Activated CD4-positive, alpha-beta memory T cell treated with anti-CD3 and anti-CD28 coated beads, Interleukin-2, amount 10 ng/mL, durations not matched to agents 7 days and 5 days (primary cell): ENCODE measurements around the gene AMN. TPM values are rescaled to one million over a fixed set of nuclear protein-coding genes. Genes with fewer than 3 reads are reported as not detected.

ENCODE experiments used
- CTCF ChIA-PET: fragments of 350-600 bp; sonication (Branson Sonifier 250); formaldehyde crosslinking; loops from one replicate; lab custom pipeline; 2021; ENCODE audit warnings: antibody characterized with exemption, inconsistent platforms; lab: Charles Lee
- POLR2A ChIA-PET: fragments of 350-600 bp; sonication (Branson Sonifier 250); formaldehyde crosslinking; loops from one replicate; lab custom pipeline; 2021; ENCODE audit warnings: antibody characterized with exemption; lab: Charles Lee
- DNase-seq: peaks from one replicate; pipeline ENCODE4 v3.0.0-alpha.2; 2020
- H3K27ac Mint-ChIP-seq: one replicate; pipeline ENCODE4 v1.8.0; 2021; ENCODE audit warnings: mild to moderate bottlenecking, mixed read lengths
- H3K27me3 Mint-ChIP-seq: one replicate; pipeline ENCODE4 v1.8.0; 2021; ENCODE audit warnings: mixed read lengths
- H3K36me3 Mint-ChIP-seq: one replicate; pipeline ENCODE4 v1.8.0; 2021; ENCODE audit warnings: low read depth, mixed read lengths
- H3K4me1 Mint-ChIP-seq: one replicate; pipeline ENCODE4 v1.8.0; 2021; ENCODE audit warnings: mixed read lengths
- H3K4me3 Mint-ChIP-seq: one replicate; pipeline ENCODE4 v1.8.0; 2021; ENCODE audit warnings: mild to moderate bottlenecking, mixed read lengths
- H3K9me3 Mint-ChIP-seq: one replicate; pipeline ENCODE4 v1.8.0; 2021; ENCODE audit warnings: mixed read lengths
- total RNA-seq, 2 experiments: library from RNA; stranded (reverse); gene quantifications; one replicate each; pipeline ENCODE4 v1.2.3, GENCODE V29; 2021

Gene AMN
- total RNA-seq, 2 experiments from 2014 or later, result 0.20 to 0.23 TPM

- peaks cover 39% of the 10 kb centered on the region for H3K27me3 Mint-ChIP-seq
These were observed 7.0 kb downstream of the AMN start for GRCh38 chr14:102929241-102930137.

DNA sequence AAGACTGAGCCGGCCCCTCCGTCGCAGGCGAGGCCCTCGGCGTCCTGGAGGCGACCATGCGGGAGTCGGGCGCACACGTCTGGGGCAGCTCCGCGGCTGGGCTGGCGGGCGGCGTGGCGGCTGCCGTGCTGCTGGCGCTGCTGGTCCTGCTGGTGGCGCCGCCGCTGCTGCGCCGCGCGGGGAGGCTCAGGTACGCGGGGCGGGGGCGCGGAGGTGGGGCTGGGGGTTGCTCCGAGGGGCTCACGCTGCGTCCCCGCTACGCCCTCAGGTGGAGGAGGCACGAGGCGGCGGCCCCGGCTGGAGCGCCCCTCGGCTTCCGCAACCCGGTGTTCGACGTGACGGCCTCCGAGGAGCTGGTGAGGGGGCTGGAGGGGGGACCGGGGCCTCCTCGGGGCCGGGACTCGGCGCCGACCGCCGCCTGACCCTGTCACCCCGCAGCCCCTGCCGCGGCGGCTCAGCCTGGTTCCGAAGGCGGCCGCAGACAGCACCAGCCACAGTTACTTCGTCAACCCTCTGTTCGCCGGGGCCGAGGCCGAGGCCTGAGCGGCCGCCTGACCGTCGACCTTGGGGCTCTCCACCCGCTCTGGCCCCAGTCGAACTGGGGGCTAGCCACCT is 7.8 kb downstream of the AMN start:
- Mint-ChIP-seq H3K27ac (no peak overlapping the region), H3K4me3 (no peak overlapping the region), H3K27me3 (peaks cover 35% of the 10 kb centered on the region), H3K9me3 (no peaks in the 10 kb centered on the region), H3K36me3 (no peaks in the 10 kb centered on the region), H3K4me1 (peaks cover 10% of the 10 kb centered on the region)
- ChIA-PET POLR2A (no interaction called here), CTCF (no interaction called here)
- DNase-seq, result no peak

More at GRCh38 chr14:102929241-102930137, 7.0 kb downstream of the AMN start:
- CTCF ChIA-PET, result no interaction called here
- H3K4me3 Mint-ChIP-seq, result no peak overlapping the region
- POLR2A ChIA-PET, result no interaction called here
- no peaks in the 10 kb centered on the region for H3K36me3 Mint-ChIP-seq
- no peaks in the 10 kb centered on the region for H3K9me3 Mint-ChIP-seq
- H3K4me1 Mint-ChIP-seq, result peaks cover 10% of the 10 kb centered on the region
- H3K27ac Mint-ChIP-seq, result no peak overlapping the region
- no peak for DNase-seq

DNA sequence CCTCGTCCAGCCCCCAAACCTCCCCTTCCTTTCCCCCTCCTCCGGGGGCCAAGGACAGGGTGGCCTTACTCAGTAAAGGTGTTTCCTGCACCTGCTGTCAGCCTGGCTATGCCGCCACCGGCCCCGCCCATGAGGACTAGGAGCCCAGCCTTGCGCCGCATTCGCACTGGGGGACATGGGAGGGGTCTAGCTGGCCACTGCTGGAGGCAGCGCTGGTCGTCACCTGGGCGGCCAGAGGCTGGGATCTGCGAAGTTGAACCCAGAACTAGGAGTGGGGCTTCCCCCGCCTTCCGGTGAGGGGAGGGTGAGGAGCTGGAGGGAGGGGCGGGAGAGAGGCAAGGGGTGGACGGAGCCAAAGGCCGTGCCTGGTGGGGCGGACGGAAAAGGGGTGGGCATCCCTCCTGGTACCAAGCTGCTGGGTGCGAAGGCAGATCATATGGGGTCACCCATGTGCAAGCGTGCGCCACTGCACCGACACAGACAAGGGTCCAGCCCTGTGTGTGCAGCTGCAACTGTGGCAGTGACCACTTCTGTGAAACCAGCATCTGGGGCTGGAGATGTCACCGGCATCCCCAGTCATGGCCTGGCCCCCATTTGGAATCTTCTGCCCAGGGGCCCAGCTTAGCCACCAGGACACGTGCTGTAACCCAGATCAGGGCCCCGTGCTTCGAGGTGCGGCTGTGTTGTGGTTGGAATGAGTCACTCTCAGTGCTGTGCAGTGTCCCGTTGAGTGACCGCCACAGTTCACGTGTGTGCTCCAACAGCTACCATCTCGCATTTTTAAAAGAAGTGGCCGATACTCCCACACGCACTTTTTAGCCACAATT is 8.5 kb downstream of the AMN start:
- no peak overlapping the region for H3K4me3 Mint-ChIP-seq
- H3K36me3 Mint-ChIP-seq, result no peaks in the 10 kb centered on the region
- no peak for DNase-seq
- no peaks in the 10 kb centered on the region for H3K9me3 Mint-ChIP-seq
- H3K27ac Mint-ChIP-seq, result no peak overlapping the region
- peaks cover 10% of the 10 kb centered on the region for H3K4me1 Mint-ChIP-seq
- H3K27me3 Mint-ChIP-seq, result peaks cover 30% of the 10 kb centered on the region
- ChIA-PET CTCF (no interaction called here), POLR2A (no interaction called here)

DNA sequence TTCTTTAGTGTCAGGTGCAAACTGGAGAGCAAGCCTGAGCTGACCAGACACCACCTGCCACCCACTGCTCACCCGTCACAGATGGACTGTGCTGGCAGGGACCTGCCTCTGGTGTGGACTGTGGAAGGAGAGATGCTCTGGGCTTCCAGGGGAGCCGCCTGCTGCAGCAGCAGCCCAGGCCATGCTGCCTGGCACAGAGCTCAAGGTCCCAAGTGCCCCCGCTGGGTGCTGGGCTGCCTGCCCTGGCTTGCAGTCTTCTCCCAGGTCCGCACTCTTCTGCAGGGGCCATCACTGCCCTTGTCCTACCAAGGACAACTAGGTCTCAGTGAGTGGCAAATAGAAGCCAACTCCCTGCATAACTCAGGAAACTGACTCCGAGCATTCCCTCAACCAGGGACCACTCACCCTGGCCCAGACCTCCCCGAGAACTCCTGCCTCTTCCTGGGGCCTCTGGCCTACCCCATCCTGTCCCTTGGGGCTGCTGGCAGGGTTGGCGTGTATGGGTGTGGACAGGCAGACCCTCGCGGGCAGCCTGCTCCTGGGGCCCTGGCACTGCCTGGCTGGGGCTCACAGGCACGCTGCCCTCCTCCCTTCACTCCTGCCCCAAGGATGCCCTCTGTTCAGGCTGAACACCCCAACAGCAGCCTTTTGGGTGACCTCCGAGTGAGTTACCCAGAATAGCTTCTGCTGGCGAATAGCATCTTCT is 9.3 kb downstream of the AMN start:
- no peak overlapping the region for H3K27ac Mint-ChIP-seq
- H3K4me1 Mint-ChIP-seq, result peaks cover 10% of the 10 kb centered on the region
- no peak for DNase-seq
- no peaks in the 10 kb centered on the region for H3K9me3 Mint-ChIP-seq
- H3K4me3 Mint-ChIP-seq, result no peak overlapping the region
- CTCF ChIA-PET, result no interaction called here
- POLR2A ChIA-PET, result interaction anchor here (1.0 kb wide), 1 partner anchor 12 kb away, joined by 3 read pairs; no protein-coding TSS in a partner anchor
- peaks cover 24% of the 10 kb centered on the region for H3K27me3 Mint-ChIP-seq
- no peaks in the 10 kb centered on the region for H3K36me3 Mint-ChIP-seq

DNA sequence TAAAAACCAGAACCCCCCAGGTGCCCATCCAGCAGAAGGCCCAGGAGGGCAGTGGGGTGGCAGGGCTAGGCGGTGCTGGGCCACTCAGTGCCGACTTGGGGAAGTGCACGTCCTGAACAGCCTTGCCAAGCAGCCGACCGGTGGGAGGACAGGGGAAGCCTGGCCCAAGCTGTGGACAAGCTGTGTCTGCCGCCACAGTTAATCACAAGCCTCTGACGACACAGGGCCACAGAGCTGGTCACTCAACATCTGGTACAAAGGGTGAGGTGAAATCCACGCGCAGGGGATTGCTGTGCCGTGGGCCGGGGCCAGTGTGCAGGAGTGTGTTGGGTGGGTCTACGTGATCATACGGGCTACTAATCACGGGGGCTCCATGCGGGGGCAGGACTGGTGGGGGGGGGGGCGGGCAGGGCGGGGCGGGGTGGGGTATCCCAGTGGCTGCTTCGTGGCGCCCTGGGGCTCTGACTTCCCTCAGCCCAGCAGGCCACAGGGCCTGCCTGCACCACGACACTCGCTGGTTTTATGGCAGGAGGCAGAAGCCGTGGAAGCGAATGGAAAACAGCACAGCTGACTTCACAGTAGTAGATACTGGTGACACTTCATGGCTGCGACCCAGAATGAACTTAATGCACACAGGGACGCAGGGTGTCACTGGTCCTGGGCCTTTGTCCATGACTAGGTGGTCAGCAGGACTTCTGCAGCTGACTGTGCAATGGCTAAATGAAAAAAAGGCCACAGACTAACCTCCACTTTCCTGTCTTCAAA is 10.2 kb downstream of the AMN start:
- H3K4me1 Mint-ChIP-seq, result peaks cover 10% of the 10 kb centered on the region
- no peaks in the 10 kb centered on the region for H3K36me3 Mint-ChIP-seq
- no peak for DNase-seq
- no peak overlapping the region for H3K27ac Mint-ChIP-seq
- POLR2A ChIA-PET, result interaction anchor here (1.0 kb wide), 1 partner anchor 11 kb away, joined by 3 read pairs; no protein-coding TSS in a partner anchor
- no peaks in the 10 kb centered on the region for H3K9me3 Mint-ChIP-seq
- H3K4me3 Mint-ChIP-seq, result no peak overlapping the region
- peaks cover 18% of the 10 kb centered on the region for H3K27me3 Mint-ChIP-seq
- CTCF ChIA-PET, result no interaction called here

GRCh38 chr14:102933618-102934231 is 11.3 kb downstream of the AMN start:
- no peak for DNase-seq
- Mint-ChIP-seq H3K27me3 (peaks cover 10% of the 10 kb centered on the region), H3K9me3 (no peaks in the 10 kb centered on the region), H3K27ac (no peak overlapping the region), H3K36me3 (no peaks in the 10 kb centered on the region), H3K4me3 (no peak overlapping the region), H3K4me1 (peaks cover 1% of the 10 kb centered on the region)
- ChIA-PET POLR2A (no interaction called here), CTCF (no interaction called here)

GRCh38 chr14:102935756-102936155 is 13.3 kb downstream of the AMN start:
- Mint-ChIP-seq H3K27me3 (peaks cover 5% of the 10 kb centered on the region), H3K36me3 (no peaks in the 10 kb centered on the region), H3K4me1 (no peaks in the 10 kb centered on the region), H3K4me3 (no peak overlapping the region), H3K9me3 (no peaks in the 10 kb centered on the region), H3K27ac (no peak overlapping the region)
- POLR2A ChIA-PET, result no interaction called here
- CTCF ChIA-PET, result interaction anchor here (0.6 to 1.1 kb wide), 3 partner anchors 202 to 535 kb away, joined by 3 to 4 read pairs (median 3); no protein-coding TSS in a partner anchor
- no peak for DNase-seq

DNA sequence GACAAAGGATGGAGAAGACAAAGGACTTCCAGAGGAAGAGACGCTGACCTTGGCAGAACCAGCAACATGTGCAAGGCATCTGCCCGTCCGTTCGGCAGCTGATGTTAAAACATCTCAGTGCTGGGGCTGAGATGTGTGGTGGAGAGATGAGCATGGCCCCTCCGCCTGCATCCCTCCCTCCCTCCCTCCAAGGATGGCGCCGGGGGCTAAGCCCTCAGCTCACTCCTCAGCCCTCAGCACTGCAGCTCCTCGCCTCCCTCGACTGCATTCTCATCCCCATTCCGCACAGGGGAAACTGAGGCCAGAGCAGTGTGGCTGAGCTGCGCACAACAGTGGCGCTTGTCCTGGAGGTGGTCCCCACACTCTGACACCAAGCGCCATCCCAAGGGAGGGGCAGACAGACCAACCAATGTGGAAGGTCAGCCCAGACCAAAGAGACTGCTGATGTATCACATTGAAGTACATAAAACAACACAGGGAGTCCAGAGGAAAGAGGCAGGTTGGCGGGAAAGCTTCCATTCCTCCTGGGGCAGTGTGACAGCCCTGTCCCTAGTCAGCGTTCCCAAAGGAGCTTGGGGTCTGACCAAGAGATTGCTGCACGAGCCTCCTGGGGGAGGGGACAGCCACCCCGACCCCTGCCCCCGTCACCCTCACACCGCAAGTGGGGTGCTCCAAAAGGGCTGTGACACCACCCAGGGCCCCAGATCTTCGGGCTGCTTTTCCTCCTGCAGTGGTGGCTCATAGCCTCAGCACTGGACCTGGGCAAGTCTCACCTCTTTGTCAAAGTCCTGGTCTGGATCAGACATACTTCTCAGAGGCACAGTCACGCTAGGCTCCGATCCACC is 15.1 kb downstream of the AMN start:
- Mint-ChIP-seq H3K36me3 (no peaks in the 10 kb centered on the region), H3K4me3 (no peak overlapping the region), H3K9me3 (no peaks in the 10 kb centered on the region), H3K27ac (no peak overlapping the region), H3K27me3 (no peaks in the 10 kb centered on the region), H3K4me1 (no peaks in the 10 kb centered on the region)
- ChIA-PET CTCF (no interaction called here), POLR2A (no interaction called here)
- DNase-seq, result no peak

- Mint-ChIP-seq H3K27ac (no peak overlapping the region), H3K4me3 (no peak overlapping the region), H3K4me1 (no peaks in the 10 kb centered on the region), H3K9me3 (no peaks in the 10 kb centered on the region), H3K27me3 (no peaks in the 10 kb centered on the region), H3K36me3 (no peaks in the 10 kb centered on the region)
- ChIA-PET POLR2A (no interaction called here), CTCF (no interaction called here)
- no peak for DNase-seq
These were observed 15.7 kb downstream of the AMN start for GRCh38 chr14:102938191-102938590.

- Mint-ChIP-seq H3K9me3 (no peaks in the 10 kb centered on the region), H3K27me3 (no peaks in the 10 kb centered on the region), H3K4me1 (no peaks in the 10 kb centered on the region), H3K27ac (no peak overlapping the region), H3K4me3 (no peak overlapping the region), H3K36me3 (no peaks in the 10 kb centered on the region)
- CTCF ChIA-PET, result no interaction called here
- POLR2A ChIA-PET, result no interaction called here
- no peak for DNase-seq
These were observed 16.9 kb downstream of the AMN start for GRCh38 chr14:102939329-102939728.

GRCh38 chr14:102939820-102940561 is 17.5 kb downstream of the AMN start:
- Mint-ChIP-seq H3K9me3 (no peaks in the 10 kb centered on the region), H3K36me3 (no peaks in the 10 kb centered on the region), H3K4me3 (no peak overlapping the region), H3K27me3 (no peaks in the 10 kb centered on the region), H3K27ac (no peak overlapping the region), H3K4me1 (no peaks in the 10 kb centered on the region)
- ChIA-PET POLR2A (no interaction called here), CTCF (no interaction called here)
- DNase-seq, result no peak
